GM21717 (cell line): Measurements from ENCODE around the gene TMEM232.

Experiments
- ATAC-seq: cut with Tn5 transposase; IDR thresholded peaks from one replicate; pipeline ENCODE4 v1.9.1; 2021; ENCODE audit warnings: mild to moderate bottlenecking, moderate library complexity; ENCODE audit not compliant: unreplicated experiment

The TMEM232 gene

GRCh38 chr5:110634475-110634874 is 92.0 kb downstream of the TMEM232 start:
- ATAC-seq = peak; percentile 60

DNA sequence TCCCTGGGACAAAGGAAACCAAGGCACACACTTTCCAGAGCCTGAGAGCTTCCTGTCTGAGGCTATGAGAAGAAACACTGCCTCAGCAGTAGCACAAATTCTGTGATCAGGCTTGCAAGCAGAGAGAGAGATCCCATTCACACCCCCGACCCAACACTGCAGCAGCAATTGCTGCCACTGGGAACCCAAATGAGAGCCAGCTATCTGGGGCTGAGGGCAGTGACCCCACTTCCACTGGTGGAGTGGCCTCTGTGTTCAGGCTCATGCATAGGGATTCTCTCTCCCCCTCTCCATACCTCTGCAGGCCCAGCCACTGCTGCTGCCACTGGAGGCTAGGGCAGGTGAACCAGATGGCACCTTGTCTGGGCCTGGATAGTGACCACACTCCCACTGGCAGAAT is 95.2 kb downstream of the TMEM232 start:
- no peak for ATAC-seq

DNA sequence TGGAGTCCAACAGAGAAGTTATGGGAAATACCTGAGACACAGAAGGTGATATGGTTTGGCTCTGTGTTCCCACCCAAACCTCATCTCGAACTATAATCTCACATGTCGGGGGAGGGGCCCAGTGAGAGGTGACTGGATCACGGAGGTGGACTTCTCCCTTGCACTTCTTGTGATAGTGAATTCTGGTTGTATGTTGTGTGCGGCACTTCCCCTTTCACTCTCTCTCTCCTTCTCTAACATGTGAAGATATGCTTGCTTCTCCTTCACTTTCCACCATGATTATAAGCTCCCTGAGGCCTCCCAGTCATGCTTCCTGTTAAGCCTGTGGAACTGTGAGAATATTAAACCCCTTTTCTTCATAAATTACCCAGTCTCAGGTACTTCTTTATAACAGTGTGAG is 96.1 kb downstream of the TMEM232 start:
- ATAC-seq = no peak

- no peak for ATAC-seq
Measured at GRCh38 chr5:110625376-110625999, 101.0 kb downstream of the TMEM232 start.

DNA sequence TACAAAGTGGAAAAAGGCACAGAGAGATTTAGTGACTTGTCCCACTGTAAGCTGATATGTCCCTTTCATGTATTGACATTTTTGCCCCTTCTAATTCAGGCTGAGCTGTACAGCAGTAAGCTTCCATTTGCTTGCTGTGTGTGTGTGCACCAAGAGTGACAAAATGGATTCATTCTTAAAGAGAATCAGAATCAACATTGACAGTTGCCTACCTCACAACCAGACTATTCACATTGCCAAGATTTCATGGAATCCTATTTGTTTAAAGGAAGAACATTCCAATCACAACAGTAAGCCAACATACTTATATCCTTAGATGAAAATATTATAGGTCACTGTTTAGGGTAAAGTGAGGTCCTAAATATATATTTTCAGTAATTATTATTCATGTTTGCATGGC is 102.6 kb downstream of the TMEM232 start:
- ATAC-seq = no peak

GRCh38 chr5:110618941-110619340 is 107.5 kb downstream of the TMEM232 start:
- ATAC-seq = no peak

DNA sequence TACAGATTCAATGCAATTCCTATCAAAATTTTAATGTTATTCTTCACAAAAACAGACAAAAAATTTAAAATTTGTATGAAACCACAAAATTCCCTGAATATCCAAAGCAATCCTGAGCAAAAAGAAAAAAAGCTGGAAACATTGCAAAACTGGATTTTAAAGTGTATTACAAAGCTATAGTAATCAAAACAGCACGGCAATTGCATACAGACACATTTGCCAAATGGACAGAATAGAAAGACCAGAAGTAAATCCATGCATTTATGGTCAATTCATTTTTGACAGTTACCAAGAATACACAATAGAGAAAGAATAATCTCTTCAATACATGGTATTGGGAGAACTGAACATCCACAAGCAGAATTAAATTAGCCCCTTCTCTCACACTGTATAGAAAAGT is 110.5 kb downstream of the TMEM232 start:
- ATAC-seq = no peak

GRCh38 chr5:110612794-110613247 is 113.7 kb downstream of the TMEM232 start:
- no peak for ATAC-seq

DNA sequence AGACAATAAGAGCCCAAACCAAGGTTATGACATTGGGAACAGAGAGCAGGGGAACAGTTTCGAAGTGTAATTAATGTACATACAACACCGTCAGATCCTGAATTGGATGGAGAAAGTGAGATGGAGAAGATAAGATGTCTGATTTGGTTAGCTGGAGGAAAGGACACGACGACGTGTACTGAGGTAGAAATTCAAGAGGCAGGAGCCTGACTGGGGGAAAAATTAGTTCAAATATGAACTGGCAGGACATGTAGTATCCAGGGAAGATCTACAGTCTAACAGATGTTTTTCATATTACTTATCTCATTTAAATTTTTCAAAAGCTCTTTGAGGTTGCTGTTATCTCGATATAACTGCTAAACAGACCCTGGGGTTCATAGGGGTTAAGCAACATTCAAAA is 114.7 kb downstream of the TMEM232 start:
- ATAC-seq = no peak

GRCh38 chr5:110594866-110595265 is 131.6 kb downstream of the TMEM232 start:
- no peak for ATAC-seq

DNA sequence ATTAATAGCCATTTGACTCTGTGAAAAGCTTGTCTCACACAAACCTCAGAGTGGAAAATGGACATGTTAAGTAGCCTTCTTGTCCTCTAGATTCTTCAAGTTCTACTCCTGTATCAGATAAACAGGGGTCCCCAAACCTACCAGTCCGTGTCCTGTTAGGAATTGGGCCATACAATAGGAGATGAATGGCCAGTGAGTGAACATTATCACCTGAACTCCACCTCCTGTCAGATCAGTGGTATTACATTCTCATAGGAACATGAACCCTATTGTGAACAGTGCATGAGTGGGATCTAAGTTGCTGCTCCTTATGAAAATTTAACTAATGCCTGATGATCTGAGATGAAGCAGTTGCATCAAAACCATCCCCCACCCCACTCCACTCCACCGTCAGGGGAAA is 136.3 kb downstream of the TMEM232 start:
- peak; percentile 56 for ATAC-seq

DNA sequence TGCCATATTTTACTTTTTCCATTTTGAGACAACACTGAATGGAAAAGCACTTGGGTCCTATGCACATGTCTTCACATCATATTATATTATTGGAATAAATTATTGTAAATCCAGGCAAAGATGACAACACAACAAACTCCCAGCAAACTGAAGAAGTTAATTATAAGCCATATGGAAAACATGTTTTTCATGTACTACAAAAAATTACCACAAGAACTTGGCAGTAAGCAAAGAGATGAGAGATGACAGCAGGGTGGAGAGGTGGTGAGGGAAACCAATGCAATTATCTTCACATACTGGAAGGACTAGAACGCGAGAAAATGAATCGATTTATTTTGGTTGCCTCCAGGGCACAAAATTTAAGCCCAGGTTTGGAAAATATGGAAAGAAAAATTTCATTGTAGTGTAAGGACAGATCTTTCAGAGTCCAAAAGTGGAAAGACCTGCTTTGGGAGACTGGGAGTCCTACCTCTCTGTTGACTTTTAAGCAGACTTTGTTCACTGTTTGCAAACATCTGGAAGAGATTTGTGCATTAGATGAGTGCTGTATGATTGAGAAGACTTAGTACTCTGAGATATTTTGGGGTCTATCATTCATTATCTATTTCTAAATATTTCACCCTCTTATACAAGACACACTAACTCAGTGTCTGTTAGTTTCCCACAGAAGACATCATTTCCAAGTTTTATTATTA is 138.0 kb downstream of the TMEM232 start:
- no peak for ATAC-seq

DNA sequence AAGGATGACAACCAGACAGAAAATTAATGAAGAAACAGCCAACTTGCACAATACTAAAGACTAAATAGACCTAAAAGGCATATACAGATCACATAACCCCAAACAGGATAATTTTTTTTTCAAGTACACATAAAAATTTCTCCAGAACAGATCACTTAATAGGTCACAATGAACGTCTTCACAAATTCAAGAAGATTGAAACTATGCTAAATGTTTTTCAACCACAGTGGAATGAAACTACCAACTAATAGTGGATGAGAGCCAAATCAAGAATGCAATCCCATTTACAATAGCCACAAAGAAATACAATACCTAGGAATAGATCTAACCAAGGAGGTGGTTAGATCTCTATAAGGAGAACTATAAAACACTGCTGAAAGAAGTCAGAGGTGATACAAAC is 145.8 kb downstream of the TMEM232 start:
- ATAC-seq = no peak

DNA sequence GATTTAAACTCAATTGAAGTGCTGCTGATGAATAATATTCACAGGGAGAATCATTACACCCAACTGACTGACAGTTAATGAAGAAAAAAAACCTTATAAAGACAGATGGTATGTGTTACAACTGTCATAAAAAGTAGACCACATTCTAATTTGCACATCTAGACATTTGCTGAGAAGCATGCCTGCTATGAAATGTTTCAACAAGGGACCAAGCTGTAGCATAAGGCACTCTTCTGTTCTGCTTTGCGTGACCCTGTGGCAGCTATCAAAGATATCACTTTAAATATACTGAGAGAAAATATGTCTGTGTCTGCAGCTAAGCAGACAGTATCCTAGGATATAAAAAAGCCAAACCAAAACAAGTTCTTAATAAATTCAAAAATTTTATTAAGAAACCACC is 153.7 kb downstream of the TMEM232 start:
- ATAC-seq = no peak

DNA sequence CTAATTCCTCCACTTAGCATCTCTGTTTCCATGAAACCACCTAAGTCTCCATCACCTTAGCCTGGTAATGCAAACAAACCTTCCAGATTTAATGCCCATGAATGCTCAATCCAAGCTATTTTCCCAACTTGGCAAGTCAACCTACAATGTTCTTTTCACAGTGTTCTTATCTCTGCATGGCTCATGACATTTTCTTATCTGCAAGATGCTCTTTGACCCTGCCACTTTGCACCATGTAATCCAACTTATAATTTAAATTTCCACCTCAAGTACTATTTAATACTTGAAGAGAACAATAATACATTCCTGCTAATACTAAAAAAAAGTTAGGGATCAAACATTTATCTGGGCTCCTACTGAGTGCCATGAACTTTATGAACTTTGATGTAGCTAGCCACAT is 164.3 kb downstream of the TMEM232 start:
- no peak for ATAC-seq

DNA sequence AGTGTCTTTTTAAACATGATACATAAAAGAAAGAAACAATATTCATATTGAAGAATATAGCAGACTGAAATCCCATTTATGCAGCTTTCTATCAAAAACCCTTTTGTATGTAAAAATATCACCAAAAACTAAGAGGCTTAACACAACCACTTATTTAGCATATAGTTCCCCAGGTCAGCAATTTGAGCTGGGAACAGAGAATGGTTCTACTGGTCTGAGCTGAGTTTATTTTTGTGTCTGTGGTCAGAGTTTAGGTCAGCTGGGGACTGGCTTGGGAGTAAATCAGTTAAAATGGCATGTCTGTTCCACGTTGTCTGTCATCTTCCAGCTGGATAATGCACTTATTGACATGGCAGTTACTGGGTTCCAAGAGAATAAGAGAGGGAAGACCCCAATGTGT is 165.0 kb downstream of the TMEM232 start:
- ATAC-seq = no peak

- ATAC-seq = no peak
Measured at GRCh38 chr5:110549301-110549700, 177.2 kb downstream of the TMEM232 start.

DNA sequence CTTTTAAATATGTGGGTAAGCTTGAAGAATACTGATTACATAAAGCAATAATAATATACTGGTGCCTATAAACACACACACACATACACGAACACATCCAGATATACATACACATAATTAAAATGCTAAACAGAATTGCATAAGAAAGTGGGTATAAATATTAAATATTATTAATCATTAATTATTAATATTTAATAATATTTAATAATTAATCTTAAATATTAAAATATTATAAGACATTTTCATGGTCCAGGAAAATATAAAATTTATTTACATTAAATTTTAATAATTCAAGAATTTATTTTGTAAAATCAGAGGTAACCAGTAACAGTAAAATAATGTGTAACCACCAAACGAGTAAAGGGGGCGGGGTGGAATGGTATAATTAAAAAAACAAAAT is 178.3 kb downstream of the TMEM232 start:
- ATAC-seq = no peak

GRCh38 chr5:110547495-110547894 is 179.0 kb downstream of the TMEM232 start:
- ATAC-seq = no peak

DNA sequence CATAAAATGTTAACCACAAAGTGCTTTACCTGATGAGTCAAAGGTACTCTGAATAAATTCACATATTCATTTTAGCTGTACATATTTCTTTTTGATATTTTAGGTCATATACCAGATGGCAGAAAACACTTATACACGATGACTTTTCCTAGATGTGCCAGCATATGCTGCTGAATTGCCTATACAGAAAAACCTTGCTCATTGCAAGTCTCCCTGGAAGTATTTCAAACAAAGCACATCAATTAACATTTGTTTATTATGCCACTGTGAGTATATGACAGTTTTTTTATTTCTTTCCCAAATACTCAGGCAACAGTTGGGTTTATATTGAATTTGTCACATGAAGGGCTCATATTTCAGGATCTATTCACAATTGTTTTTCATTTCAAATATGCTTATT is 180.8 kb downstream of the TMEM232 start:
- ATAC-seq = no peak

GRCh38 chr5:110544603-110545002 is 181.9 kb downstream of the TMEM232 start:
- no peak for ATAC-seq

GRCh38 chr5:110542949-110543348 is 183.5 kb downstream of the TMEM232 start:
- no peak for ATAC-seq
